CD1c-positive myeloid dendritic cell (primary cell): ENCODE measurements around the gene CLCN1.
"Not testable (repeated sequence)": the region's sequence is repeated elsewhere in the genome, so short reads cannot be mapped to it uniquely, and the experiment has no call there.

ENCODE experiments used
- DNase-seq: peaks from one replicate; pipeline ENCODE4 v3.0.0-alpha.2; 2016; ENCODE audit errors: extremely low spot score

The CLCN1 gene

DNA sequence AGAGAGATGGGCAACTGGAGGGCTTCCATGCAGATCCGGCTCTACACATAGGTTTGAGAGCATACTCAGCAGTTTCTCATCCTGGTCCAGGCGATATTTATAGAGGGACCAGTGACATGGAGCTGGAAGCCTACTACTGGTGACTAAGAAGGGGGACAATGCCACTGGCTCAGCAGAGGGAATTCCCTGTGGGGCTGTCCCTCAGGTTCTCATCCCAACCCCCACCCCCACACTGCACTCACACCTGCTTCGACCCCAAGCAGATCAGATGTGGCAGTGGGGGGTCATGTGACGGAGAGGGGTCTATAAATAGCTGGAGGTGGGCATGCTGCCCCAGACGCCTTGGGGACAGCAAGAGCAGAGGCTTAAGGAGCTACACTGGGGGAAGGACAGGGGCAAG lies at the start of gene CLCN1:
Gene CLCN1 (plus strand): TSS at position 336 of the 400 bp plus-strand sequence. CDS start 102 bp downstream, outside the sequence.
- DNase-seq: no peak

DNA sequence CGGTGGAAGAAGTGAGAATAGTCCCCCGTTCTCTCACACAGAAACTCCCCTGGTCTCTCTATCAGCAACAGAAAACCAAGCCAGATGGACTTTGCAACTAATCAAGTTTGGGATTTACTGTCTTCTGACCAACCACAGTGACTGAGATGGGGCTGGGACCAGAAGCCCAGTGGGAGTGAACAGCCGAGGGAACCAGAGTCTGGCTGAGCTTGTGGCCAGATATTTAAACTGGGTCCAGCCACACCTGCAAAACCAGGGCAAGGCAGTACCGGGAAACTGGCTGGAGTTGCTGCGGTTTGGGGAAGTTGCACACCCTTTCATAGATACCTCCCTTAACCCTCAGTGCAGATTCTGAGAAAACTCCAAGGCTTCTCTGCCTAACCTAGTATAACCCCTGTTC lies 46.7 kb upstream of the CLCN1 start:
- DNase-seq: no peak

DNA sequence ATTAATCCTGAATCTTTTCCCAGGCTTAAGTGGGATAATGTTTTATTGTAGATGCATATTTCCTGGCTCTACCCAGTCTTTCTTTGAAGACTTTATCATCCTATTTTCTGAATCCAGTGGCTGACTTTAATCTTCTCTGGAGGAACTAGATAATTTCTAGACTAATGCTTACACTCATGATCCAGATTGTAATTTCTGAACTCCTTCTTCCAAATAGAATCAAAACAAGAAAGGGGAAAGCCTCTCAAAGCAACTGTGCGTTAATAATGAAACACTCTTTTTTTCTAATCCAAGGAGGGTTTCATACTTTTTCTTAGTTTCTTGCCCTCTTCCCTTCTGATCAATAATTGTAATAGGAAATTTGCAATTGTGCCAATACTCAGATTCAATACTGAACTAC lies 44.7 kb upstream of the CLCN1 start:
- DNase-seq: no peak

- no peak for DNase-seq
Observed at GRCh38 chr7:143272871-143273270, 43.0 kb upstream of the CLCN1 start.

GRCh38 chr7:143279186-143280098 lies 36.5 kb upstream of the CLCN1 start:
- no peak for DNase-seq

DNA sequence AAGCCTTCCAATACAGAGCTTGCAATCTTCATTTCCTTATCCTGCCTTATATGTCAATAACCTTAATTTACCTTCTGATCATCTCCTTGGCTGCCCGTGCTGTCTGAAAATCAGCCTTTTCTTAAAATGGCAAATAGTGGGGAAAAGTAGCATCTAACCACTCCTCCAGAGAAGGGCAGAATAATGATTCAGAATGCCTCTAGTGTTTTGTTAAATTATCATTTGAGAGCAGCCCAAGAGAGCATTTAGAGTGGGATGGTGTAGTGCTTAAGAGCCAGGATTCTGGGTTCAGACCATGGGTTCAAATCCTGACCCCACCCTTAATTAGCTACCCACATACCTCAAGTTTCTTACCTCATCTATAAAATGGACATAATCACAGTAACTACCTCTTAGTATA lies 35.8 kb upstream of the CLCN1 start:
- no peak for DNase-seq

DNA sequence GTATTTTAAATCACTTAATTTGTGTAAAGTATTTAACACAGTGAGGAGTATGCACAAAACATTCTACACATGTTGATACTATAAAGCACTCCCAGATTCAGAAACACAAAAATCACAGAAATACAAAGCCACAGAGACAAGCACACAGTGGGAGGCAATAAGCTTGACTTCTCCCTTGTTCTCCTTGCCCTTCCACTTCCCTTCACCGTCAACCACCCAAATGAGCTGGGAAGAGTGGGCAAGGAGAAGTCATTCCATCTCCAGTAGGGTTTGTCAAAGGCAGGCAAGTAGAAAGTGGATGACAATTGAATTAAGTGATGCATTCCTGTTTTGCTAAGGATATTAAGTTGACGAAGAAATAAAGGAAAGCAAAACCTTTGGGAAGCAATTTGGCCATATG lies 35.3 kb upstream of the CLCN1 start:
- DNase-seq: peak; percentile 50

GRCh38 chr7:143281529-143281928 lies 34.4 kb upstream of the CLCN1 start:
- no peak for DNase-seq

DNA sequence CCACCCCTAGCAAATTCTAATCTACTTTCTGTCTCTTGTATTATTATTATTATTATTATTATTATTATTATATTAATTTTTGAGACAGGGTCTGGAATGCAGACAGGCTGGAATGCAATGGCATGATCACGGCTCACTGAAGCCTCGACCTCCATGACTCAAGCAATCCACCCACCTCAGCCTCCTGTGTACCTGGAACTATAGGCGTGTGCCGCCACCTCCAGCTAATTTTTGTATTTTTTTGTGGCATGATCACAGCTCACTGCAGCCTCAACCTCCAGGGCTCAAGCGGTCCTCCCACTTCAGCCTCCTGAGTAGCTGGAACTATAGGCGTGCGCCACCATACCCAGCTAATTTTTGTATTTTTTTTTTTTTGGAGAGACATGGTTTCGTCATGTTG lies 33.8 kb upstream of the CLCN1 start:
- no peak for DNase-seq

DNA sequence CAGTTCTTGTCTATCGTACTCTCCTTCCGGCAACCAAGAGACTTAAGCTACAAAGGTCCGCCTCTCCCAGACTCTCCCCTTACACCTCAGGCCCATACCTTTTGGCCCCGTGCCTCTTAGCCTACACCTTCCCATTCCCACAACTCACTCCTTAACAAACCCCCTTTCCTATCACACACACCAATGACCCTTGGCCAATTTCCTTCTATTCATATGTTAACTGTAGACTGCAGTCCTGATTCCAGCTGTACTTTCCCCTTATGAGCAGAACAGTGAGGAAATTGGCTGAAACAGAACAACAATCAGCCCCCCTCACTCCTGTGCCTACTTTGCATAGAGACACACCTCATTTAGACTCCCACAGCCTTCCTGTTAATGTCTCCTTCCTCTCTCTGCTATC lies 32.5 kb upstream of the CLCN1 start:
- DNase-seq: no peak

DNA sequence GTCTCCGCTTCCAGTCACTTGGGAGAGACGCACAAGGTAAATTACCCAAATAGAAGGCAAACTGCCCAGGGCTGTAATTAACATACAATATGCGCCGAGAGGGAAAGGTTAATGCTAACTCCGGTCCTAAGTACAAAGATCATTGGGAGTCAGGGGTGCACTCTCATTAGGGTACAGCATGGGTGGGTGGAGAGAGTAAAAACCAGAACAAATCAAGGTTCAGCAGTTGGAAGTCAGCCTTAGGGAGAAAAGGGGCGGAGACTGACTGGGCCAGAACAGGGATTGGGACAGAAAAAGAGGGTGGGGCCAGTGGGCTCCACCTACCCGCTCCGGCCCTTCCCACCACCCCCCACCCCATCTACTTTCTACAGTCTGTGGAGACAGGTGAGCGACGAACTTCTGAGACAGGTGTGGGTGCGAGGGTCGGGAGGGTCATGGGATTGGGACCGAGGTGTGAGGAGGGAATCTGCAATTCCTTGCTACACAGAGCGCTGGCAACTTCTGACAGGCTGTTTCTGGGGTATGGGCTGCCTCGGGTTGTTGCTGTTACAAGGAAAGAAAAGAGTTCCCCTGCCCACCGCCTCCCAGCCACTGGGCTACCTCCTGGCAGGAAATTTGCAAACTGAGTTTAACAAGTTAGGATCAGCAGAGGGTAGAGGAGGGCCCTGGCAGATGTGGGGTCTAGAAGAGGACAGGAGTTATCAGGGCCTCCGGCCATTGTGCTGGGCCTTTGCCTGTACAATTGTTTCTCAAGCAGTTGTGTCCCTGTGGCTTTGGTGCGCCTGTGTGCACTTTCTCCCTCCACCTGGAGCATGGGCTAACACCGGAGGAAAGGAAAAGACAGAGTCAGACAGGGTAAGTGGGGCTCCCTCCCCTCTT lies 31.1 kb upstream of the CLCN1 start, which contains the start of gene TMEM139:
Gene TMEM139 (plus strand): TSS at position 368 of the 879 bp plus-strand sequence. CDS start 1,000 bp downstream, outside the sequence.
- no peak for DNase-seq

- DNase-seq: no peak
Observed at GRCh38 chr7:143285470-143285778, 30.5 kb upstream of the CLCN1 start.

- no peak for DNase-seq
Observed at GRCh38 chr7:143285806-143286521, 29.9 kb upstream of the CLCN1 start.

DNA sequence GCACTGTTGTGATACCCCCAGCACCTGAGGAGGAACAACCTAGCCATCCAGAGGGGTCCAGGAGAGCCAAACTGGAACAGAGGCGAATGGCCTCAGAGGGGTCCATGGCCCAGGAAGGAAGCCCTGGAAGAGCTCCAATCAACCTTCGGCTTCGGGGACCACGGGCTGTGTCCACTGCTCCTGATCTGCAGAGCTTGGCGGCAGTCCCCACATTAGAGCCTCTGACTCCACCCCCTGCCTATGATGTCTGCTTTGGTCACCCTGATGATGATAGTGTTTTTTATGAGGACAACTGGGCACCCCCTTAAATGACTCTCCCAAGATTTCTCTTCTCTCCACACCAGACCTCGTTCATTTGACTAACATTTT lies 29.4 kb upstream of the CLCN1 start:
- no peak for DNase-seq

- no peak for DNase-seq
Observed at GRCh38 chr7:143287339-143287934, 28.5 kb upstream of the CLCN1 start.

DNA sequence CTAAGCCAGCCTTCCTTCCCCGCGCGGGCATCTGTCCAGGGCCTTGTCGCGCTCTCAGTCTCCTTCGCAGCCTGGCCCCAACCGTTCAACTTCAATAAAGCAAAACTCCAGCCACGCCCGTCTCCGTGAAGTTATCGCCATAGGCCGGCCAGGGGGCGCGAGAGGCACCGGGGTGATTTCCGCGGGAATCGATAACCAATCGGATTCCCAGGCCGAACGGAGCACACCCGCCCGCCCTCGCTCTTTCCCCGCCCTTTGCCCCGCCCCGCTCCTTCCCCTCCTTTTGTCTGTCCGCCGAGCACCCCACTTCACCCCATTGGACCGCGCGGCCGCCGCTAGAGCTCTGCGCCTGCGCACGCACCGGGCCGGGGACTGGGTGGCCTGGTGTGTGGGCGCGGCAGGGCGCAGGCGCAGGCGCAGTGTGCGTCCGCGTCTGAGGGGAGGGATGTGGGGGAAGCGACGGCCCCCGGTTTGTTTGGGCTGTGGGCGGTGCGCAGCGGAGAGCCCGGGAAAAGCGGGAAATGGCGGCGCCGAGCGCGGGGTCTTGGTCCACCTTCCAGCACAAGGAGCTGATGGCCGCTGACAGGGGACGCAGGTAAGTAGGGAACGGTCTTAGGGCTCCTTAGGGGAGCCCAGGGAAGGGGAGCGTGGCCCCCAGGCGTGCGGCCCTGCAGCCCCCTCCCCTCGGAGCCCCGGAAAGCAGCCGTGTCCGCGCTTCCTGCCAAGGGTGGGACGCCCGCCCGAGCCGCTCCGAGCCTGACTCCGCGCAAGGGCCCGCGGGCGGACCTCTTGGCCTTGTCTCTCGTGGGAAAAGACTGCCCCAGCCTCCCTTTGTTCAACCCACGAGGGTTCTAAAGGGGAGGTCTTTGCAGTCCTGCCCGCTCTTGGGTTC lies 27.7 kb upstream of the CLCN1 start, which contains the start of gene CASP2:
Gene CASP2 (plus strand): TSS at position 417 of the 892 bp plus-strand sequence. CDS start 105 bp downstream, at position 522.
- DNase-seq: peak; percentile 99

DNA sequence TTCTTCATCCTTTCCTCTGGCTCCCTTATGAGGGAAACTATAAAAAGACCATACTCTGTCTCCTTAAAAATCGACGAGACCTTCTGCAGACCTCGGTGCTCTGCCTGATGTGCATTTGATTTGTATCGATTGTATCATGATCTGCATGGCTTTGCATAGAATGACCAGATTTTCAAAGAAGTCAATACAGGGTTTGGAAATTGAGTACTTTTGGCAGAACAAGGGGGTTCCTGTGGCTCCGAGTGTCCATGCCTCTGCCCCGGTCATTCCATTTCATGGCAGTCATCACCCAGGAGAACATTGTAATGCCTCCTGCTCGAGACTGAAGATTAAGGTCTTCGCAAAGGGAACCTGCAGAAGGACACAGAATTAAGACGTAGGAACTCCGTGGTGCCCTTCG lies 27.1 kb upstream of the CLCN1 start:
- peak; percentile 20 for DNase-seq

GRCh38 chr7:143289421-143289820 lies 26.5 kb upstream of the CLCN1 start:
- peak; percentile 62 for DNase-seq

- DNase-seq: not testable (repeated sequence)
Observed at GRCh38 chr7:143289888-143290287, 26.0 kb upstream of the CLCN1 start.

GRCh38 chr7:143290293-143290692 lies 25.6 kb upstream of the CLCN1 start:
- no peak for DNase-seq
